ENCODE data around the gene HMGXB4.

Gene HMGXB4

GRCh38 chr22:35264986-35265385 is 7.7 kb downstream of the HMGXB4 start:
- DNase-seq: no peak

GRCh38 chr22:35266277-35266676 is 9.0 kb downstream of the HMGXB4 start:
- no peak for DNase-seq

GRCh38 chr22:35269630-35270029 is 12.3 kb downstream of the HMGXB4 start:
- no peak for DNase-seq

- DNase-seq: no peak
Observed at GRCh38 chr22:35274154-35274871, 17.0 kb downstream of the HMGXB4 start.

GRCh38 chr22:35275580-35275979 is 18.3 kb downstream of the HMGXB4 start:
- no peak for DNase-seq

GRCh38 chr22:35276019-35276418 is 18.7 kb downstream of the HMGXB4 start:
- DNase-seq: no peak

- no peak for DNase-seq
Observed at GRCh38 chr22:35288116-35288515, 30.8 kb downstream of the HMGXB4 start.

GRCh38 chr22:35292786-35293185 is 35.5 kb downstream of the HMGXB4 start:
- no peak for DNase-seq

GRCh38 chr22:35296051-35296450 is 38.8 kb downstream of the HMGXB4 start:
- no peak for DNase-seq

GRCh38 chr22:35299217-35299672 is 42.0 kb downstream of the HMGXB4 start:
- no peak for DNase-seq

GRCh38 chr22:35299673-35300499 is 42.6 kb downstream of the HMGXB4 start, which contains the start of gene TOM1:
TSS of gene TOM1 (plus strand) at chr22:35299894. CDS start at chr22:35299929, 35 bp downstream.
- peak; percentile 54 for DNase-seq

GRCh38 chr22:35301372-35301874 is 44.1 kb downstream of the HMGXB4 start:
- DNase-seq: no peak

- no peak for DNase-seq
Observed at GRCh38 chr22:35303029-35303624, 45.8 kb downstream of the HMGXB4 start.

GRCh38 chr22:35305525-35306070 is 48.3 kb downstream of the HMGXB4 start:
- no peak for DNase-seq

- no peak for DNase-seq
Observed at GRCh38 chr22:35306350-35306967, 49.2 kb downstream of the HMGXB4 start.

- DNase-seq: no peak
Observed at GRCh38 chr22:35307372-35307771, 50.1 kb downstream of the HMGXB4 start.

GRCh38 chr22:35307892-35308291 is 50.6 kb downstream of the HMGXB4 start:
- no peak for DNase-seq

- DNase-seq: no peak
Observed at GRCh38 chr22:35308480-35309021, 51.3 kb downstream of the HMGXB4 start.

GRCh38 chr22:35310556-35311550 is 53.6 kb downstream of the HMGXB4 start:
- no peak for DNase-seq

GRCh38 chr22:35311551-35311999 is 54.3 kb downstream of the HMGXB4 start:
- no peak for DNase-seq

All from NCI-H1417 treated with DMSO at 0.1 percent for 48 hours (cell line).